Measurements from ENCODE around the gene TTC8.

GRCh38 chr14:88829685-88830302 is 5.3 kb downstream of the TTC8 start:
- no peak for TF ChIP-seq CTCF (IDR thresholded peaks at IDR 0.05)
- TF ChIP-seq POLR2AphosphoS5 (IDR thresholded peaks at IDR 0.05), result no peak
- no peak for TF ChIP-seq POLR2A (IDR thresholded peaks at IDR 0.05)
